Stimulated activated naive CD8-positive, alpha-beta T cell treated with anti-CD3 and anti-CD28 coated beads, Interleukin-15, Interleukin-2, amounts not matched to agents 100 ng/mL and 50 ng/mL, for 24 hours (primary cell): ENCODE data around the gene AGR2.

Experiments used
- H3K27ac Mint-ChIP-seq: one replicate; pipeline ENCODE4 v1.8.0; 2021; ENCODE audit warnings: mild to moderate bottlenecking, mixed read lengths
- H3K27me3 Mint-ChIP-seq: one replicate; pipeline ENCODE4 v1.8.0; 2021; ENCODE audit warnings: mixed read lengths
- H3K36me3 Mint-ChIP-seq: one replicate; pipeline ENCODE4 v1.8.0; 2021; ENCODE audit warnings: low read depth, mixed read lengths
- H3K4me1 Mint-ChIP-seq: one replicate; pipeline ENCODE4 v1.8.0; 2021; ENCODE audit warnings: low read depth, mixed read lengths
- H3K4me3 Mint-ChIP-seq: one replicate; pipeline ENCODE4 v1.8.0; 2021; ENCODE audit warnings: mild to moderate bottlenecking, mixed read lengths
- H3K9me3 Mint-ChIP-seq: one replicate; pipeline ENCODE4 v1.8.0; 2021; ENCODE audit warnings: mixed read lengths

The AGR2 gene

DNA sequence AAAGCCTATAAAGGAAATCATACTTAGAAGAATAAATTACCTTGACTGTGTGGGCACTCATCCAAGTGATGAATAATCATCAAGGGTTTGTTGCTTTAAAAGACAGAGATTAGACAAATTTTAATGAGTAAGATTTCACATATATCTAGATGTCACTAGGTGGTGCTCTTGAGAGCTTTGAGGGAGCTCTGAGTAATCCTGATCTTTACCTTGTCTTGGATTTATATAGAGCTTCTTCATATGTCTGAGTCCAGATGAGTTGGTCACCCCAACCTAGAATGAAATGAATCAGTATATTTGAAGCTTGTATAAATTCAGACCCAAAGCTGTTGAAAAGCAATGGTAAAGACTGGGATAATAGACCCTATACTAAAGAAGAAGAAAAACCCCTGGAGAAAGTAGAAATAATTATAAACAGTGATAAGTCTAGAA is 3.7 kb downstream of the AGR2 start:
- Mint-ChIP-seq H3K27me3 (peaks cover 4% of the 10 kb centered on the region), H3K4me1 (no peaks in the 10 kb centered on the region), H3K4me3 (no peak overlapping the region), H3K27ac (no peak overlapping the region), H3K36me3 (no peaks in the 10 kb centered on the region), H3K9me3 (no peaks in the 10 kb centered on the region)

- Mint-ChIP-seq H3K27me3 (peaks cover 16% of the 10 kb centered on the region), H3K27ac (no peak overlapping the region)
These were observed 9.2 kb downstream of the AGR2 start for GRCh38 chr7:16795624-16796023.

DNA sequence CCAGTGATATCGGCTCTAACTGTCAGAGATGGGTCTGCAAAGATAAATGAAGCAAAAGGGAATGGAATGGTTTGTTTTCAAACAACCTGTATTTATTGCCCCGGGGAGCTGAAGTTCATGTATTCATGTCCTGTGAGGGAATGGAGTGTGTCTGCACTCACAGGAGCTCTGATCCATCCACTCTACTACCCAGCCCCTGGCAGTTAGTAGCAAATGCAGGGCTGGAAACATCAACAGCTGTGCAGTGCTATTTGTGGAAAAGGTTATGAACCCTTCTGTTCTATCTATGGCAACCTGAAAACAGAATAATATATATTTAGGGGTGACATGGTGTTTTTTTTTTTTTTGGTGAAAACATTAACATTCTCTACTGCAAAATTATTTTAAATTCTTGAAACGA is 9.8 kb downstream of the AGR2 start:
- Mint-ChIP-seq H3K27me3 (peaks cover 16% of the 10 kb centered on the region), H3K9me3 (no peaks in the 10 kb centered on the region), H3K4me1 (no peaks in the 10 kb centered on the region), H3K27ac (no peak overlapping the region), H3K4me3 (no peak overlapping the region), H3K36me3 (no peaks in the 10 kb centered on the region)

More at GRCh38 chr7:16795624-16796023, 9.2 kb downstream of the AGR2 start:
- Mint-ChIP-seq H3K4me3 (no peak overlapping the region), H3K9me3 (no peaks in the 10 kb centered on the region), H3K4me1 (no peaks in the 10 kb centered on the region), H3K36me3 (no peaks in the 10 kb centered on the region)

DNA sequence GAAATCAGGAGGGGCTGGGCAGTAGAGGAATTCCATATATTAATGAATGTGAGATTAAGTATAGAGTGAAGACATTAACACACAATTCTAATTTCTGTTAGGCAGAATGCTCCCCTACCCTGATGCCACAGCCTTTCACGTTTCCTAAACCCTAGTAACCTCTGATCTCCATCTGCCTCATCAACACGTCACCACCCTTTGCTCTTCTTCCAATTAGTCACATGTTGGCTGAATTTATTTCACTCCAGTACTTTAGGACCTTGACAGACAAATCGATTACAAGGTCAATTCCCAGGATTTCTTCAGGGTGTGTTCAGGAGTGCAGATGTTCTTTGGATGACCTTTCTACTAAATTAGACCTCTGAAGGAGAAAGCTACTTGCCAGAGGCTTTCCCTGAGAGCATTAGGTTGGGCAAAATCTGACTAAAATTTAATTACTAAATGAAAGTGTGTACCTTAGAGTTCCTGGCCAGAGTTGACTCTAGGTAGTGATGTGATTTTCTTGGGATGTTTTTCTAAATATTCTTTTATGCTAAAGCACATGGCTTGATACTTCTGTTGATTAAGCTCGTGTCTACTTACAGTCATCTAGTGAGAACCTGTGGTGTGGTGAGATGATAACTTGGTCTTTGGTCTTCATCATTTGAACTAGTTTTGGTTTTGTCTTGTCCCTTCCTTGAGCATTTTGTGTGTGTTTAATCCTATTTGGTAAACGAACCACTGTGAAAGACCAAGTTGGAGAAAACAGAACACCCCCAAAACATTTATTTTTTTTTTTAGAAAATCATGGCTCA is 12.7 kb downstream of the AGR2 start:
- Mint-ChIP-seq H3K36me3 (no peaks in the 10 kb centered on the region), H3K4me1 (no peaks in the 10 kb centered on the region), H3K27me3 (peaks cover 16% of the 10 kb centered on the region), H3K4me3 (no peak overlapping the region), H3K9me3 (no peaks in the 10 kb centered on the region), H3K27ac (no peak overlapping the region)

DNA sequence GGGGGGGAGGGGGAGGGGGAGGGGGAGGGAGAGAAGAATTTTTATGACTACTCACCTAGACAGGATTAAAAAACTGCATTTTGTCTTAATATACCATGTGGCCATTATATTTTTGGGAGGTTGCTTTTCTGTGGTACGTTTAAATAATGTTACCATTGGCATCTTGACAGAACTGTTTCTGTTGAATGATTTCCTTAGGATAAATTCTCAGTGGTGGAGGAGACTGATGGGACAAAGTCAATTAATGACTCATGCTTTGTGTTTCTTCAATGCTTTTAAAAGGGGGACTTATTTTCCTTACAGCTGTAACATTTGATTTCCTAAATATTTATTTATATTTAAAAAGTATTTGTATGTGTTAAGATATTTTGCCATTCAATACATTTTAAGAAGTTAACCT is 13.7 kb downstream of the AGR2 start:
- Mint-ChIP-seq H3K4me1 (no peaks in the 10 kb centered on the region), H3K27ac (no peak overlapping the region)

GRCh38 chr7:16787127-16787526 is 17.7 kb downstream of the AGR2 start:
- Mint-ChIP-seq H3K27me3 (no peaks in the 10 kb centered on the region), H3K27ac (no peak overlapping the region), H3K36me3 (no peaks in the 10 kb centered on the region), H3K9me3 (no peaks in the 10 kb centered on the region), H3K4me1 (no peaks in the 10 kb centered on the region), H3K4me3 (no peak overlapping the region)

More for the DNA sequence above, 13.7 kb downstream of the AGR2 start:
- Mint-ChIP-seq H3K9me3 (no peaks in the 10 kb centered on the region), H3K27me3 (peaks cover 16% of the 10 kb centered on the region), H3K4me3 (no peak overlapping the region), H3K36me3 (no peaks in the 10 kb centered on the region)

GRCh38 chr7:16786257-16786656 is 18.5 kb downstream of the AGR2 start:
- Mint-ChIP-seq H3K27me3 (no peaks in the 10 kb centered on the region), H3K4me1 (no peaks in the 10 kb centered on the region)

GRCh38 chr7:16785846-16786245 is 19.0 kb downstream of the AGR2 start:
- no peaks in the 10 kb centered on the region for H3K36me3 Mint-ChIP-seq

More at GRCh38 chr7:16786257-16786656, 18.5 kb downstream of the AGR2 start:
- Mint-ChIP-seq H3K27ac (no peak overlapping the region), H3K4me3 (no peak overlapping the region), H3K9me3 (no peaks in the 10 kb centered on the region), H3K36me3 (no peaks in the 10 kb centered on the region)

DNA sequence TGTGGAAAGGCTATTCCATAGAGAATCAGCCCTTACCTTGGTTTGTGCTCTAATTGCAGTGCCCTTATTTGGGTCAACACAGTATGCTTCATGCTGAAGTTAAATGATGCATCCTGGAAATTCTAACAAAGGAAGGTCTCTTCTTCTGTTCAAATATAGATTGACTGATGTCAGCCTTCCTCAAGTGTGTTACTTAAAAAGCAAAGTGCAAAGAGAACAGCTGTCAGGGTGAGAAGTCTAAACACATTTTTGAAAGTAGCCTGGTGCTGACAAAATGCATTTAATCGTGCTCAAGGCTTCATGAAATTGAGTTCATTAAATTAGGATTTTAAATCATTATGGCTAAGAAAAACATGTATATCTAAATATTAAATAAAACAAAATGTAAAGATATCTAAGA is 19.5 kb downstream of the AGR2 start:
- Mint-ChIP-seq H3K27ac (no peak overlapping the region), H3K4me1 (no peaks in the 10 kb centered on the region), H3K27me3 (no peaks in the 10 kb centered on the region), H3K36me3 (peaks cover 5% of the 10 kb centered on the region), H3K4me3 (no peak overlapping the region), H3K9me3 (no peaks in the 10 kb centered on the region)

More at GRCh38 chr7:16785846-16786245, 19.0 kb downstream of the AGR2 start:
- no peaks in the 10 kb centered on the region for H3K9me3 Mint-ChIP-seq
- H3K4me1 Mint-ChIP-seq = no peaks in the 10 kb centered on the region
- H3K27ac Mint-ChIP-seq = no peak overlapping the region
- no peak overlapping the region for H3K4me3 Mint-ChIP-seq
- no peaks in the 10 kb centered on the region for H3K27me3 Mint-ChIP-seq

DNA sequence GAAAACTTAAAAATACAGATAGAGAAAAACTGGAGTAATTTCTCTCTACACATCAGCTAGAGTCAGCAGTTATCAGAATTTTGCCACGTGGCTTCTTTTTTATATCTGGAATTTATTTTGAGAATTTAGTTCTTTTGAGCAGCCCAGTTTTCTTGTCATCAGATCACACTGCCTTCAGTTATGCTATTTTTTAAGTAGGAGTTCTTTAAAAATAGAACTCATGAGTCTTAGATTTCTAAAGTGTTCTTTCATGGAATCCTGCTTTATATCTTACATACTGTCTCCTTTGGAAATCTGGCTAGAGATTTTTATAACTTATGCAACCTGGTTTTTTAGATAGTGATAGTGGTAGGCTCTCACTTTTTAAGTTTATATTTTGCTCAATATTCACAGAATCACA is 24.2 kb downstream of the AGR2 start:
- Mint-ChIP-seq H3K4me3 (no peak overlapping the region), H3K27ac (no peak overlapping the region), H3K36me3 (peaks cover 7% of the 10 kb centered on the region), H3K9me3 (no peaks in the 10 kb centered on the region), H3K4me1 (no peaks in the 10 kb centered on the region), H3K27me3 (no peaks in the 10 kb centered on the region)

GRCh38 chr7:16779051-16779450 is 25.7 kb downstream of the AGR2 start:
- no peaks in the 10 kb centered on the region for H3K27me3 Mint-ChIP-seq
- H3K27ac Mint-ChIP-seq = no peak overlapping the region
- H3K36me3 Mint-ChIP-seq = peaks cover 7% of the 10 kb centered on the region
- H3K4me3 Mint-ChIP-seq = no peak overlapping the region
- no peaks in the 10 kb centered on the region for H3K9me3 Mint-ChIP-seq
- H3K4me1 Mint-ChIP-seq = no peaks in the 10 kb centered on the region

DNA sequence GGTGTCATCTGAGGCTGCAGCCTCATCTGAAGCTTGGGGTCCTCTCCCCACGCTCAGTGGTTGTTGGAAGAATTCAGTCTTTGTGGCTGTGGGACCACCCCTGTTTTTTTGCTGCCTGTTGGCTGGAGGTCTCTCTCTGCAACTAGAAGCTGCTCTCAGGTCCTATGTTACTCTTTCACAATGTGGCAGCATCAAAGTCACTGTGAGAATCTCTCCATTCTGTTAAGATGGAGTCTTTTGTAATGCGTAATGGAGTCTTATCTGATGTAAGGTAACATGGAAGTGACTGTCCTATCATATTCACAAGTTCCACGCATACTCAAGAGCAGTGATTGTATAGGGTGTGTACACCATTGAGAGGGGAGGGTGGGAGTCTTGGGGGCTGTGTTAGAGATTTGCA is 26.3 kb downstream of the AGR2 start:
- Mint-ChIP-seq H3K27ac (no peak overlapping the region), H3K9me3 (no peaks in the 10 kb centered on the region), H3K27me3 (no peaks in the 10 kb centered on the region), H3K4me1 (no peaks in the 10 kb centered on the region), H3K4me3 (no peak overlapping the region), H3K36me3 (peaks cover 7% of the 10 kb centered on the region)

GRCh38 chr7:16776053-16776452 is 28.7 kb downstream of the AGR2 start:
- no peak overlapping the region for H3K4me3 Mint-ChIP-seq
- no peaks in the 10 kb centered on the region for H3K4me1 Mint-ChIP-seq
- H3K27ac Mint-ChIP-seq = no peak overlapping the region
- no peaks in the 10 kb centered on the region for H3K9me3 Mint-ChIP-seq
- no peaks in the 10 kb centered on the region for H3K27me3 Mint-ChIP-seq
- H3K36me3 Mint-ChIP-seq = peaks cover 7% of the 10 kb centered on the region

- no peaks in the 10 kb centered on the region for H3K27me3 Mint-ChIP-seq
- H3K27ac Mint-ChIP-seq = no peak overlapping the region
- H3K36me3 Mint-ChIP-seq = no peaks in the 10 kb centered on the region
- no peaks in the 10 kb centered on the region for H3K9me3 Mint-ChIP-seq
- no peaks in the 10 kb centered on the region for H3K4me1 Mint-ChIP-seq
- no peak overlapping the region for H3K4me3 Mint-ChIP-seq
These were observed 29.8 kb downstream of the AGR2 start for GRCh38 chr7:16774986-16775385.

DNA sequence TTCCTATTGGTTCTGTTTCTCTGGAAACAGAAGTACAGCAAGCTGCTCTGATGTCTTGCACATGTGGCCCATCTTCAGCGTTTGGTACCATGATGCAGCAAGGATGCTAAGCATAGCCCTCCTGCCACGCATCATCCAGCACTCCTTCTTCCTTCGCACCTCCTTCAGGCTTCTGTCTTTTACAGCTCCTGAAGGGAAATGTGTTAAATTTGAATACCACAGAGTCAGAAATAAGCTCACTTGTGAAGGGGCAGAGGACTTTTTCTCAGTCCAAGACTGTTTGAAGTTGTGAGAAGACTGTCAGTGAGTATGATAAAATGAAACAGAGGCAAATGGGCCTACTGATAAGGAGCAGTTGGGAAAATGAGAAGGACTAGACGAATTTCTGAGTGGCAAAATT is 30.5 kb downstream of the AGR2 start:
- Mint-ChIP-seq H3K4me1 (no peaks in the 10 kb centered on the region), H3K4me3 (no peak overlapping the region), H3K9me3 (no peaks in the 10 kb centered on the region), H3K27me3 (peaks cover 3% of the 10 kb centered on the region), H3K27ac (peak overlapping the region; percentile 11), H3K36me3 (no peaks in the 10 kb centered on the region)

- Mint-ChIP-seq H3K9me3 (no peaks in the 10 kb centered on the region), H3K4me1 (no peaks in the 10 kb centered on the region), H3K36me3 (no peaks in the 10 kb centered on the region), H3K27ac (no peak overlapping the region), H3K27me3 (peaks cover 3% of the 10 kb centered on the region), H3K4me3 (no peak overlapping the region)
These were observed 30.9 kb downstream of the AGR2 start for GRCh38 chr7:16773884-16774283.
